IPS DF 4.7 (cell line): ENCODE results near the gene TMEM38B.
"Not testable (repeated sequence)": the region's sequence is repeated elsewhere in the genome, so short reads cannot be mapped to it uniquely, and the experiment has no call there.

Experiments
- DNase-seq: peaks from one replicate; pipeline ENCODE4 v3.0.0-alpha.2; 2013; ENCODE audit warnings: low spot score; ENCODE audit errors: extremely low read depth

Gene TMEM38B

GRCh38 chr9:105681724-105682123 lies 12.6 kb upstream of the TMEM38B start:
- no peak for DNase-seq

DNA sequence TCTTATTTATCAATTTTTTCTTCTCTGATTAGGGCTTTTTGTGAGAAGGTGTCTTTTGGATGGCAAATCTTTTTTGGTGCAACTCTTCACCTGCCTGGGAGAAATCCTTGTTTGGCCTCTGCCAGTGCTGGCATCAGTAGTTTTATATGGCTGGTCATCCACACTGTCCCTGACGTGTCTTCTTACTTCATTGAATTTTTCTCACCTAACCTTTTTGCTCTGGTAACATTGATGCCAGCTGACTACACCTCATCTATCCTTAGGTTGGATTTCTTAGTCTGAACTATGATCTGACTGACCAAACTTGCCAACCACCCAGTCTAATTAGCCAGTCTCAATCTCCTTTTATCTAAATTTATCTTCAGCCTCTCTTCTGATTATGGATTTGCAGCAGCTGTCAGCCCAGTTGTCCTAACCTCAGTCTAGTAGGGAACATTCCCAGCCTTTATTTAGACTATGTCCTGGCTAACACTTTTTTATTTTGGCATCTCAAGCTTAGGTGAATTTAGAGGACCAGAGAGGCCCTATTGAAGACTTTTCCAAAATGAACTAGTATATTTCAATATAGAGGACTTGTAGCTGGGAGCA lies 10.6 kb upstream of the TMEM38B start:
- DNase-seq: no peak

- DNase-seq: no peak
Measured at GRCh38 chr9:105686936-105687335, 7.4 kb upstream of the TMEM38B start.

DNA sequence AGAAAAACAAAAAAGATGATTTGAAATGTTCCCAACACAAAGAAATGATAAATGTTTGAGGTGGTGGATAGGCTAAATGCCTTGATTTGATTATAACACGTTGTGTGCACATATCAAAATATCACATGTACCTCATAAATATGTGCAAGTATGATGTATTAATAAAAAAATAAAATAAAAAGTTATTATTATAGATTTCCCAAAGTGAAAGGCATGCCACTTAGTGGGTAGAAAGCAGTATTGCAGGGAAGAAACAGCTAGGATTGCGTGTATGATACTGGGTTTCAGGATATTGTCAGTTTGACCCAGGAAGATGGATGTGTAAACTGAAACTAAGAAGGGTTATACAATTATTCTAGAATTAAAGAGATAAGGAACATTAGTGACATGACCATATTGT lies 3.6 kb upstream of the TMEM38B start:
- no peak for DNase-seq

GRCh38 chr9:105693435-105694189 lies 729 bp upstream of the TMEM38B start:
- no peak for DNase-seq

GRCh38 chr9:105694848-105695581 lies 674 bp downstream of the TMEM38B start:
- no peak for DNase-seq

DNA sequence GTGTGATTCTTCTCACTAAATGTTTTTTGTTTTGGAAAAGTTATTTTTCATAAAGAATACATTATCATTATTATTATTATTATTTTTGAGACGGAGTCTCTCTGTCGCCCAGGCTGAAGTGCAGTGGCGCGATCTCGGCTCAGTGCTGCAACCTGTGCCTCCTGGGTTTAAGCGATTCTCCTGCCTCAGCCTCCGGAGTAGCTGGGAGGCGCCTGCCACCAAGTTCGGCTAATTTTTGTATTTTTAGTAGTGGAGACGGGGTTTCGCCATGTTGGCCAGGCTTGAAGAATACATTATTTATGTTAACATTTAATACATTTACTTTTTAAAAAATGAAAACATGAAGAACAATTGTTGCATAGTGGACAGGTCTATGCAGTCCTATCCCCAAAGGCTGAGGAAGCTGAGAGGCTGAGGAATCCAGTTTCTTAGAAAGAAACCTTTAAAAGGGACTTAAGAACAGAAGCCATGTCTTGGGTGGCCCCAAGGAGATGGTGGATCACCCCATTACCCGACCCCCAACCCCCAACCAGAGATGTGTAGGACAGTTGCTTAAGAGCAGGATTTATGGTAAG lies 2.0 kb downstream of the TMEM38B start:
- DNase-seq: no peak

- no peak for DNase-seq
Measured at GRCh38 chr9:105697871-105698270, 3.5 kb downstream of the TMEM38B start.

DNA sequence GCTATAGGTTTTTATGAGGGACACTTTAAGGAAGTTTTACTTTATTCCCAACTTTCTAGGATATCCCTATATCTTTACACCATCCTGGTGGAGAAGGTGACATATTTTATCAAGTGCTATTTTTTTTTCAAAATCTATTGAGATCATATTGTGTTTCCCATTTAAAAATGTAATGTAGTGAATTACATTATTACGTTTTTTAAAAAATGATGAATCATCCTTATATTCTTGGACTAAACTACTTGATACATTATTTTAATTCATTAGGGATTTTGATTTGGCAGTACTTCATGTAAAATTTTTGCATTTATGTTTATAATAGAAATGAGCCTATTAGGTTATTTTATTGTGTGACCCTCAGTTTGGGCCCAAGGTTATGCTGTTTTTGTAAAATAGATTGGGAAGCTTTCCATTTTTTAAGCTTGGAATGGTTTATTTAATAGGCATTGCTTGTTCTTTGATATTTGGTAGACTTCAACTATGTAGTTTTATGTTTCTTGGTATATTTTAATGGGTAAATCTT lies 4.1 kb downstream of the TMEM38B start:
- DNase-seq: no peak

DNA sequence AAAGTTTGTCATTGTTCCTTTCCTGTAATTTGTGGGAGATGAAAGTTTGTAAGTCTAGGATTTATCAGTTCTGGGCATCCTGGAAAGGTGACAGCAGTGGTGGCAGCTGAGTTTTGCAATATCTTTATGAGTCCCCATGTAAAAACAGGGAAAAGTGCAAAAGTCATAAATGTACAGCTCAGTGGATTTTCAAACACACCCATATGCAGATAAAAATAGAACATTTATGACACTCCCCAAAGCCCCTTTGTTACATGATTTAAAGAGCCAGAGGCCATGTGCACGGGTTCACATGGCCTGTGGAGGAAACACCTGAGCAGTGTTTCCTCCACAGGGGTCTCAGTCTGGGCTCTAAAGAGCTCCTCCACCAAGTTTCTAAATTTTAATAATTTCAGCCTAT lies 6.3 kb downstream of the TMEM38B start:
- DNase-seq: no peak

DNA sequence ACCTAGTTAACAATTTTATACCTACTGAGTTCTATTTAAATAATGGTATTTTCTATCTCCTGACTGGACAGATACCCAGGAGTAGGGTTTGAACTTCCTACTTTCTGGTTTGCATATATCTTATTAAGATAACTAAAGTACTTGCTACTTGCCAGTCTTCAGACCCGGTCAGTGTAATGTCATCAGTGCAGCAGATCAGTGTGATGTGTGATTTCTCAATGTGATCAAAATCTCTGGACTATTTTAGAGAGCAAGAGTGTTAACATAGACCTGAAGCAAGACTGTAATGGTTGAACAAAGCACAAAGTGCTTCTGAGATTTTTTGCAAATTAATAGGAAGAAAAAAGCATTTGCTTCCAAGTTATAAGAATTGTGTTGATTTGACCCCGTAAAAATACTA lies 6.8 kb downstream of the TMEM38B start:
- no peak for DNase-seq

DNA sequence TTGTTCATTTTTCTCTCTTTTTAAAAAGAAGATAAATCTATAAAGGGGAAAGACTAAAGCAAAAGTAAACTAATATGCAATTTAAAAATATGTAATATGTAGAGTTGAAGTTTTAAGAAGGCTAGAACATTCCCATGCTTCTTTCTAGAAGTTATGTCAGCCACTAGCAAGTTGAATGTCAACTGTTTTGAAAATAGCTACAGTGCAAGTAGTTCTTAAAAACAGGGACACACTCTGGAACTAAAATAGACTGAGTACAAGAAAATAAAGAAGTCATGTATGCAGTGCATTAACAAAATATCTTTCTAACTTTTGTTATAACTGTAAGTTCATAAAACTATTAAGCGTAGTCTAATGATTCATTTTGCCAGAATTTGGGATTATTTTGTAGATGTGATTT lies 7.9 kb downstream of the TMEM38B start:
- DNase-seq: no peak

DNA sequence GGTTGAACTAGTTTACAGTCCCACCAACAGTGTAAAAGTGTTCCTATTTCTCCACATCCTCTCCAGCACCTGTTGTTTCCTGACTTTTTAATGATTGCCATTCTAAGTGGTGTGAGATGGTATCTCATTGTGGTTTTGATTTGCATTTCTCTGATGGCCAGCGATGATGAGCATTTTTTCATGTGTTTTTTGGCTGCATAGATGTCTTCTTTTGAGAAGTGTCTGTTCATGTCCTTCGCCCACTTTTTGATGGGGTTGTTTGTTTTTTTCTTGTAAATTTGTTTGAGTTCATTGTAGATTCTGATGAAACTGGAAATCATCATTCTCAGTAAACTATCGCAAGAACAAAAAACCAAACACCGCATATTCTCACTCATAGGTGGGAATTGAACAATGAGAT lies 9.3 kb downstream of the TMEM38B start:
- DNase-seq: not testable (repeated sequence)

DNA sequence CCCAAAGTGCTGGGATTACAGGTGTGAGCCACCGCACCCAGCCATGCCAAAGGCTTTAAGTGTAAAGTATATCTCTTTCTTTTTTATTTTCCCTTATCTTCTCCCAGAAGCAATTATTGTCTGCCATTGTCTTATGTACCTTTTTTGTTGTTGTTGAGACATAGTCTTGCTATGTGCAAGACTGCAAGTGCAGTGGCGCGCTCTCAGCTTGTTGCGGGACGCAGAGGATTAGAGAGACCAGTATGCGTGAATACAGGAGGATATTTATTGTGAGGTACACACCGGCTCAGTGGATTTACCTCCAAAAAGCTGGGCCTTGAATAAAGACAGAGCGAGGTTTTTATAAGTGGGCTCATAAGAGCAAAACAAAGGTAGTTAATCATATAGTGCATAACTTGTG lies 11.8 kb downstream of the TMEM38B start:
- DNase-seq: no peak

GRCh38 chr9:105708405-105708804 lies 14.1 kb downstream of the TMEM38B start:
- DNase-seq: no peak

- no peak for DNase-seq
Measured at GRCh38 chr9:105710638-105711037, 16.3 kb downstream of the TMEM38B start.

- DNase-seq: no peak
Measured at GRCh38 chr9:105711867-105712266, 17.5 kb downstream of the TMEM38B start.

GRCh38 chr9:105712297-105712696 lies 18.0 kb downstream of the TMEM38B start:
- DNase-seq: no peak

GRCh38 chr9:105712773-105713172 lies 18.4 kb downstream of the TMEM38B start:
- no peak for DNase-seq

DNA sequence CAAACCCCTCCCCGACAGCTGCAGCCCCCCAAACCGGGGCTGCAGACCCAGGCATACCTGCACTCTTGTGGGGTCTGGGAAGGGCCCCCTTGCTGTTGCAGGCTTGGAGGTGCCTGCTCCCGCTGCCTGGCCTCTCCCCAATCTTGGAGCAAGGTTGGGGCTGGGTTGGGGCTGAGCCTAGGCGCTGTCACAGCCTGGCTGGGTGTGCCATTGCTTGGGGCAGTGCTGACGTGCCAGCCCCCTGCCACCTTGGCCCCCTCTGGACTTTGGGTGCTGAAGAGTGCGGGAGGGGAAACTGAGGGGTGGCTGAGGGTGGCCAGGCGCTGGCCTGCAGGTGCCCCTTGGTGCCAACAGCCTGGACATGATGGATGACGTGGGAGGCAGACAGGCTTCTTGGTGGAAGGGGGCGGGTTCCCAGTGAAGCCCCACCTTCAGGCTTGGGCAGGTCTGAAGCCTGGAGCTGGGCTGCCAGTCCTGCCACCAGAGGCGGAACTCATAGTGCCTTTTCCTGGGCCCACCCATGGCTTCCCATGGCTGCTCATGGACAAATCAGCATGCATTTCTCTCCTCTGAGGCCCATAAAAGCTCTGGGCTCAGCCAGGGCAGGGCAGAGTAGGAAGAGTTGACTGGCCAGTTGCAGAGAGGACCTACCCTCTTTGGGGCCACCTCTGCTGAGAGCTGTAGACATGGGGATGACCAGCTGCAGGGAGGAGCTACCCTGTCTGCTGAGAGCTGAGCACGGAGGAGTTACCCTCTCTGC lies 19.1 kb downstream of the TMEM38B start:
- DNase-seq: no peak

- DNase-seq: no peak
Measured at GRCh38 chr9:105714020-105714331, 19.6 kb downstream of the TMEM38B start.
